ENCODE measurements around the gene PLCXD1.
"Not testable (repeated sequence)": the region's sequence is repeated elsewhere in the genome, so short reads cannot be mapped to it uniquely, and the experiment has no call there.

The PLCXD1 gene

GRCh38 chrX:291411-291901 lies 10.3 kb downstream of the PLCXD1 start:
- DNase-seq (ENCODE audit: low read depth in 2 of 2) = no peak

- DNase-seq (ENCODE audit: low read depth in 2 of 2) = no peak
Observed at GRCh38 chrX:292900-293897, 12.0 kb downstream of the PLCXD1 start.

- no peak for DNase-seq (ENCODE audit: low read depth in 2 of 2)
Observed at GRCh38 chrX:295136-295535, 14.0 kb downstream of the PLCXD1 start.

- no peak for DNase-seq (ENCODE audit: low read depth in 2 of 2)
Observed at GRCh38 chrX:298993-299392, 17.8 kb downstream of the PLCXD1 start.

GRCh38 chrX:300334-300733 lies 19.2 kb downstream of the PLCXD1 start:
- DNase-seq (ENCODE audit: low read depth in 2 of 2) = no peak

- DNase-seq (ENCODE audit: low read depth in 2 of 2) = no peak
Observed at GRCh38 chrX:302975-303374, 21.8 kb downstream of the PLCXD1 start.

- DNase-seq (ENCODE audit: low read depth in 2 of 2) = not testable (repeated sequence)
Observed at GRCh38 chrX:305781-306613, 24.8 kb downstream of the PLCXD1 start.

GRCh38 chrX:306614-307251 lies 25.6 kb downstream of the PLCXD1 start:
- DNase-seq (ENCODE audit: low read depth in 2 of 2) = not testable (repeated sequence)

- DNase-seq (ENCODE audit: low read depth in 2 of 2) = no peak
Observed at GRCh38 chrX:307261-308111, 26.3 kb downstream of the PLCXD1 start.

GRCh38 chrX:308821-309520 lies 27.8 kb downstream of the PLCXD1 start:
- no peak for DNase-seq (ENCODE audit: low read depth in 2 of 2)

- DNase-seq (ENCODE audit: low read depth in 2 of 2) = no peak
Observed at GRCh38 chrX:310621-311155, 29.5 kb downstream of the PLCXD1 start.

GRCh38 chrX:311156-312129 lies 30.3 kb downstream of the PLCXD1 start:
- DNase-seq (ENCODE audit: low read depth in 2 of 2) = no peak

- no peak for DNase-seq (ENCODE audit: low read depth in 2 of 2)
Observed at GRCh38 chrX:312621-313331, 31.6 kb downstream of the PLCXD1 start.

- DNase-seq (ENCODE audit: low read depth in 2 of 2) = no peak
Observed at GRCh38 chrX:313546-313945, 32.4 kb downstream of the PLCXD1 start.

- no peak for DNase-seq (ENCODE audit: low read depth in 2 of 2)
Observed at GRCh38 chrX:314049-314448, 32.9 kb downstream of the PLCXD1 start.

GRCh38 chrX:314781-315595 lies 33.8 kb downstream of the PLCXD1 start:
- no peak for DNase-seq (ENCODE audit: low read depth in 2 of 2)

Data from stimulated activated CD4-positive, alpha-beta T cell treated with anti-CD3 and anti-CD28 coated beads, Interleukin-1b, Interleukin-23, amount 100 ng/mL, for 4 hours (primary cell).